Mucosa of descending colon (tissue), 3 donors: Measurements from ENCODE around the gene TFE3. TPM values are rescaled to one million over a fixed set of nuclear protein-coding genes. Genes with fewer than 3 reads are reported as not detected.

ENCODE experiments used
- ATAC-seq: fragments of 200-7000 bp; cut with Tn5 transposase; one replicate; pipeline ENCODE4 v1.9.1; 2020; ENCODE audit warnings: mild to moderate bottlenecking, moderate library complexity
- DNase-seq, 3 donors: peaks; one replicate each; pipeline ENCODE4 v3.0.0-alpha.2; 2020
- H3K36me3 ChIP-seq: fragments of 200-600 bp; one replicate; pipeline ENCODE4 v1.8.0; 2021; ENCODE audit warnings: low read depth, mild to moderate bottlenecking
- H3K4me1 ChIP-seq: fragments of 200-600 bp; one replicate; pipeline ENCODE4 v1.8.0; 2021; ENCODE audit warnings: low read depth, mild to moderate bottlenecking
- H3K4me3 ChIP-seq: fragments of 200-600 bp; one replicate; pipeline ENCODE4 v1.8.0; 2021; ENCODE audit warnings: mild to moderate bottlenecking
- H3K9me3 ChIP-seq: fragments of 200-600 bp; one replicate; pipeline ENCODE4 v1.8.0; 2021; ENCODE audit warnings: mild to moderate bottlenecking
- intact Hi-C, 2 donors: fragments of 100-400 bp; cut with DNase I in 1 of 2; cut with micrococcal nuclease in 1 of 2; formaldehyde crosslinking; loops; one replicate each; pipeline versions ENCODE4 v1.11.0 to v1.11.1; 2022; cut with DNase I, micrococcal nuclease
- total RNA-seq, 3 donors: library from RNA; stranded (reverse); fragmentation: NEBNext Ultra II Directional in 2 of 3; extraction: Animal tissue kit (Norgen Biotek cat#: 25700) in 2 of 3; gene quantifications; one replicate each; pipeline versions ENCODE4 v1.2.1 to v1.2.4, GENCODE V29; 2021 to 2023
- TF ChIP-seq, protein P1 (sequence below): fragments of 200-600 bp; IDR thresholded peaks from one replicate; pipeline ENCODE4 v1.8.0; 2022; ENCODE audit warnings: antibody characterized with exemption, mild to moderate bottlenecking
- donor health status: DM: no; HTN: no; CAD: no; lungs with moderate emphysema.
- donor health status: DM: no; HTN: no; CAD: no.
- donor health status: DM: no; HTN: yes; CAD: no.

Gene TFE3
- total RNA-seq, 3 donors from 2014 or later, result 26.6 to 46.6 (median 28.1) TPM

GRCh38 chrX:49070988-49071387 lies 27.8 kb upstream of the TFE3 start:
- no peaks in the 10 kb centered on the region for H3K36me3 ChIP-seq
- ATAC-seq, result no peak
- no peaks in the 10 kb centered on the region for H3K4me1 ChIP-seq
- no peak overlapping the region for H3K4me3 ChIP-seq
- H3K9me3 ChIP-seq, result no peaks in the 10 kb centered on the region
- TF ChIP-seq, protein P1, sequence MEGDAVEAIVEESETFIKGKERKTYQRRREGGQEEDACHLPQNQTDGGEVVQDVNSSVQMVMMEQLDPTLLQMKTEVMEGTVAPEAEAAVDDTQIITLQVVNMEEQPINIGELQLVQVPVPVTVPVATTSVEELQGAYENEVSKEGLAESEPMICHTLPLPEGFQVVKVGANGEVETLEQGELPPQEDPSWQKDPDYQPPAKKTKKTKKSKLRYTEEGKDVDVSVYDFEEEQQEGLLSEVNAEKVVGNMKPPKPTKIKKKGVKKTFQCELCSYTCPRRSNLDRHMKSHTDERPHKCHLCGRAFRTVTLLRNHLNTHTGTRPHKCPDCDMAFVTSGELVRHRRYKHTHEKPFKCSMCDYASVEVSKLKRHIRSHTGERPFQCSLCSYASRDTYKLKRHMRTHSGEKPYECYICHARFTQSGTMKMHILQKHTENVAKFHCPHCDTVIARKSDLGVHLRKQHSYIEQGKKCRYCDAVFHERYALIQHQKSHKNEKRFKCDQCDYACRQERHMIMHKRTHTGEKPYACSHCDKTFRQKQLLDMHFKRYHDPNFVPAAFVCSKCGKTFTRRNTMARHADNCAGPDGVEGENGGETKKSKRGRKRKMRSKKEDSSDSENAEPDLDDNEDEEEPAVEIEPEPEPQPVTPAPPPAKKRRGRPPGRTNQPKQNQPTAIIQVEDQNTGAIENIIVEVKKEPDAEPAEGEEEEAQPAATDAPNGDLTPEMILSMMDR, result no peak
- intact Hi-C loops, result no loop called here
- no peak for DNase-seq

- H3K4me3 ChIP-seq, result no peak overlapping the region
- DNase-seq (no peak), ATAC-seq (no peak)
- H3K4me1 ChIP-seq, result no peaks in the 10 kb centered on the region
- intact Hi-C loops, result no loop called here
- TF ChIP-seq, protein P1, result no peak
- H3K36me3 ChIP-seq, result no peaks in the 10 kb centered on the region
- H3K9me3 ChIP-seq, result no peaks in the 10 kb centered on the region
Observed at GRCh38 chrX:49069038-49069437, 25.9 kb upstream of the TFE3 start.

GRCh38 chrX:49067285-49068120 lies 24.3 kb upstream of the TFE3 start:
- ATAC-seq (no peak), DNase-seq (no peak)
- H3K4me1 ChIP-seq, result no peaks in the 10 kb centered on the region
- TF ChIP-seq, protein P1, result no peak
- H3K4me3 ChIP-seq, result no peak overlapping the region
- intact Hi-C loops, result no loop called here
- no peaks in the 10 kb centered on the region for H3K9me3 ChIP-seq
- no peaks in the 10 kb centered on the region for H3K36me3 ChIP-seq

DNA sequence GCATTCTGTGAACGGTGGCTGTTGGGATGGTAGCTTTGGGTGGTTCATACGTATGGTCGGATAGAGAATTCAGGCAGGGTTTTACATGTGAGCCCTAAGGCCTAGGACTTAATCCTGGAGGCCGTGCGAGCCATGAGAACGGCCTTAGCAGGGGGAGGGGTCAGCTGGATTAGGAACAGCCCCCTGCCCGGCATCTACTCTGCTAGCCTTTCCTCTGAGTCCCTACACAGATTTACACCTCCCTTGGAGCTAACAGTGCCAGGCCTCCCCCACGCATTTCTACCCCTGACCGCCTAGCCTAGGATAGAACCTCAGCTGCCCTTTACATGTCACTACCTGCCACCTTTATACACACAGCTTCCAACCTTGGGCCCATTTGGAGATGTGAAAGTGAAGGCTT lies 23.5 kb upstream of the TFE3 start:
- DNase-seq (no peak), ATAC-seq (no peak)
- Histone ChIP-seq H3K9me3 (no peaks in the 10 kb centered on the region), H3K36me3 (no peaks in the 10 kb centered on the region), H3K4me3 (no peak overlapping the region), H3K4me1 (no peaks in the 10 kb centered on the region)
- intact Hi-C loops, result no loop called here
- TF ChIP-seq, protein P1, result no peak

DNA sequence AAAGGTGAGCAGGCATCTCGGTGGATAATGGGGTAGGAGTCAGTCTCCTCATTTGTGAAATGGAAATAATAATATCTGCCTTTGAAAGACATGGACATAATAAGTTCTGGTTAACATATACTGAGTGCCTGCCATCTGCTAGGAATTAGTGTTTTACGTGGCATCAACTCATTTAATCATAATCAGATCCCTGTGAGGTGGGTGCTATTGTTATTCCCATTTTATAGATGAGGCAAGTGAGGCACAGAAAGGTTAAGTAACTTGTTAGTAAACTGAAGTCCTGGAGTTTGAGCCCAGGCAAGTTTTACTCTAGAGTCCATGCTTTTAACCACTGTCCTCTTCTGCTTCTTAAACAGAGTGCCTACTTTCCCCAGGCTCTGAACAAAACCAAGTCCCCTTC lies 23.1 kb upstream of the TFE3 start:
- no peak for DNase-seq
- Histone ChIP-seq H3K36me3 (no peaks in the 10 kb centered on the region), H3K4me3 (no peak overlapping the region), H3K4me1 (no peaks in the 10 kb centered on the region), H3K9me3 (no peaks in the 10 kb centered on the region)
- TF ChIP-seq, protein P1, result no peak
- ATAC-seq, result no peak
- intact Hi-C loops, result no loop called here
